GM18526 (cell line): ENCODE results near the gene PGM2L1.

Experiments
- POLR2A ChIP-seq: IDR thresholded peaks from 3 replicates; pipeline ENCODE4 v1.6.1; 2011; ENCODE audit not compliant: insufficient read length; ENCODE audit errors: extremely low read depth

PGM2L1 gene

GRCh38 chr11:74326665-74327064 lies 71.6 kb downstream of the PGM2L1 start:
- TF ChIP-seq POLR2A: no peak

GRCh38 chr11:74325649-74326645 lies 72.3 kb downstream of the PGM2L1 start:
- TF ChIP-seq POLR2A: no peak

- TF ChIP-seq POLR2A: no peak
Measured at GRCh38 chr11:74322667-74323066, 75.6 kb downstream of the PGM2L1 start.

- no peak for TF ChIP-seq POLR2A
Measured at GRCh38 chr11:74321487-74322188, 76.6 kb downstream of the PGM2L1 start.

- TF ChIP-seq POLR2A: no peak
Measured at GRCh38 chr11:74320538-74320937, 77.7 kb downstream of the PGM2L1 start.

- no peak for TF ChIP-seq POLR2A
Measured at GRCh38 chr11:74319139-74319816, 79.0 kb downstream of the PGM2L1 start.

GRCh38 chr11:74318241-74318932 lies 79.8 kb downstream of the PGM2L1 start:
- no peak for TF ChIP-seq POLR2A

GRCh38 chr11:74316772-74317505 lies 81.3 kb downstream of the PGM2L1 start:
- TF ChIP-seq POLR2A: no peak

- TF ChIP-seq POLR2A: no peak
Measured at GRCh38 chr11:74312326-74312725, 85.9 kb downstream of the PGM2L1 start.

- TF ChIP-seq POLR2A: no peak
Measured at GRCh38 chr11:74311352-74311926, 86.8 kb downstream of the PGM2L1 start, which contains the start of gene P4HA3. Gene P4HA3, minus strand, starts transcription at chr11:74311640. Its CDS starts 29 bp downstream, at chr11:74311611.

GRCh38 chr11:74310857-74311256 lies 87.4 kb downstream of the PGM2L1 start:
- no peak for TF ChIP-seq POLR2A

- TF ChIP-seq POLR2A: no peak
Measured at GRCh38 chr11:74307434-74307833, 90.8 kb downstream of the PGM2L1 start.

GRCh38 chr11:74306435-74307175 lies 91.6 kb downstream of the PGM2L1 start:
- TF ChIP-seq POLR2A: no peak
